SK-N-SH treated with all-trans-retinoic acid at 6 μM for 48 hours (cell line): Measurements from ENCODE around the gene ELOVL7.

Experiments used
- ATAC-seq: fragments of 200-7000 bp; cut with Tn5 transposase; 3 replicates; pipeline ENCODE4 v1.9.1; 2020; ENCODE audit warnings: mild to moderate bottlenecking, moderate library complexity
- ARNTL ChIP-seq: fragments of 450-650 bp; formaldehyde crosslinking; IDR thresholded peaks from 2 replicates; pipeline ENCODE4 v1.5.0; 2020; ENCODE audit warnings: low read depth, mild to moderate bottlenecking, moderate library complexity, borderline replicate concordance
- BACH2 ChIP-seq: fragments of 250-450 bp; sonication (Bioruptor Pico); IDR thresholded peaks from 2 replicates; pipeline ENCODE4 v1.9.0; 2021; ENCODE audit warnings: mild to moderate bottlenecking, borderline replicate concordance
- CREB5 ChIP-seq: fragments of 250-450 bp; sonication (Bioruptor Pico); IDR thresholded peaks from 2 replicates; pipeline ENCODE4 v1.5.1; 2020; ENCODE audit warnings: low read depth, mild to moderate bottlenecking, moderate library complexity
- CSDC2 ChIP-seq: fragments of 250-450 bp; sonication (Bioruptor Pico); IDR thresholded peaks from 2 replicates; pipeline ENCODE4 v1.5.0; 2020; ENCODE audit warnings: mild to moderate bottlenecking, moderate library complexity
- ESRRG ChIP-seq: fragments of 250-450 bp; sonication (Bioruptor Pico); IDR thresholded peaks from 2 replicates; pipeline ENCODE4 v1.6.1; 2021; ENCODE audit warnings: mild to moderate bottlenecking
- OSR1 ChIP-seq: fragments of 250-450 bp; sonication (Bioruptor Pico); IDR thresholded peaks from 2 replicates; pipeline ENCODE4 v1.8.0; 2022; ENCODE audit warnings: moderate library complexity, mild to moderate bottlenecking, inconsistent platforms
- POU6F1 ChIP-seq: fragments of 250-450 bp; sonication (Bioruptor Pico); IDR thresholded peaks from 2 replicates; pipeline ENCODE4 v1.8.0; 2021; ENCODE audit warnings: low read depth, mild to moderate bottlenecking, moderate library complexity, borderline replicate concordance
- PPARA ChIP-seq: fragments of 250-450 bp; sonication (Bioruptor Pico); IDR thresholded peaks from 2 replicates; pipeline ENCODE4 v1.5.0; 2020; ENCODE audit warnings: mild to moderate bottlenecking, borderline replicate concordance
- RARB ChIP-seq: fragments of 250-450 bp; sonication (Bioruptor Pico); IDR thresholded peaks from 2 replicates; pipeline ENCODE4 v1.8.0; 2021; ENCODE audit warnings: mild to moderate bottlenecking, moderate library complexity
- SNAI2 ChIP-seq: fragments of 250-450 bp; sonication (Bioruptor Pico); IDR thresholded peaks from 2 replicates; pipeline ENCODE4 v1.5.0; 2020; ENCODE audit warnings: mild to moderate bottlenecking, moderate library complexity
- TCF4 ChIP-seq: fragments of 250-450 bp; sonication (Bioruptor Pico); IDR thresholded peaks from 2 replicates; pipeline ENCODE4 v1.8.0; 2021; ENCODE audit warnings: mild to moderate bottlenecking, moderate library complexity, borderline replicate concordance
- TOX ChIP-seq: fragments of 250-450 bp; sonication (Bioruptor Pico); IDR thresholded peaks from 2 replicates; pipeline ENCODE4 v1.8.0; 2021; ENCODE audit warnings: mild to moderate bottlenecking, moderate library complexity, borderline replicate concordance
- TSHZ2 ChIP-seq: fragments of 250-450 bp; sonication (Bioruptor Pico); IDR thresholded peaks from 2 replicates; pipeline ENCODE4 v1.5.0; 2020; ENCODE audit warnings: mild to moderate bottlenecking, moderate library complexity
- ZC3H10 ChIP-seq: fragments of 250-450 bp; sonication (Bioruptor Pico); IDR thresholded peaks from 2 replicates; pipeline ENCODE4 v1.5.1; 2021; ENCODE audit warnings: mild to moderate bottlenecking, moderate library complexity
- ZFP3 ChIP-seq: fragments of 250-450 bp; sonication (Bioruptor Pico); IDR thresholded peaks from 2 replicates; pipeline ENCODE4 v1.5.0; 2020; ENCODE audit warnings: mild to moderate bottlenecking, moderate library complexity
- ZFP30 ChIP-seq: fragments of 450-650 bp; formaldehyde crosslinking; IDR thresholded peaks from 2 replicates; pipeline ENCODE4 v1.5.0; 2022; ENCODE audit warnings: mild to moderate bottlenecking, moderate library complexity
- ZNF565 ChIP-seq: fragments of 450-650 bp; formaldehyde crosslinking; conservative IDR thresholded peaks from 2 replicates; pipeline ENCODE4 v1.5.0; 2020; ENCODE audit warnings: low read depth, mild to moderate bottlenecking, moderate library complexity
- ZNF70 ChIP-seq: fragments of 450-650 bp; formaldehyde crosslinking; IDR thresholded peaks from 2 replicates; pipeline ENCODE4 v1.5.0; 2020; ENCODE audit warnings: mild to moderate bottlenecking, moderate library complexity
- ZNF8 ChIP-seq: fragments of 450-650 bp; formaldehyde crosslinking; IDR thresholded peaks from 2 replicates; pipeline ENCODE4 v1.5.0; 2020; ENCODE audit warnings: mild to moderate bottlenecking, moderate library complexity
- TF ChIP-seq, protein P1 (sequence below): fragments of 250-450 bp; sonication (Bioruptor Pico); IDR thresholded peaks from 2 replicates; pipeline ENCODE4 v1.8.0; 2020; ENCODE audit warnings: mild to moderate bottlenecking, moderate library complexity, borderline replicate concordance
- TF ChIP-seq, protein P2 (sequence below): fragments of 250-450 bp; sonication (Bioruptor Pico); IDR thresholded peaks from 2 replicates; pipeline ENCODE4 v1.5.1; 2021; ENCODE audit warnings: mild to moderate bottlenecking, moderate library complexity

ELOVL7 gene

GRCh38 chr5:60794691-60795090 lies 49.4 kb downstream of the ELOVL7 start:
- TF ChIP-seq RARB (CRISPR knock-in tag) (no peak), ZNF565 (CRISPR knock-in tag) (no peak), POU6F1 (CRISPR knock-in tag) (no peak), PPARA (no peak), ZFP30 (no peak), SNAI2 (CRISPR knock-in tag) (no peak), ZC3H10 (CRISPR knock-in tag) (no peak)
- TF ChIP-seq, protein P1, sequence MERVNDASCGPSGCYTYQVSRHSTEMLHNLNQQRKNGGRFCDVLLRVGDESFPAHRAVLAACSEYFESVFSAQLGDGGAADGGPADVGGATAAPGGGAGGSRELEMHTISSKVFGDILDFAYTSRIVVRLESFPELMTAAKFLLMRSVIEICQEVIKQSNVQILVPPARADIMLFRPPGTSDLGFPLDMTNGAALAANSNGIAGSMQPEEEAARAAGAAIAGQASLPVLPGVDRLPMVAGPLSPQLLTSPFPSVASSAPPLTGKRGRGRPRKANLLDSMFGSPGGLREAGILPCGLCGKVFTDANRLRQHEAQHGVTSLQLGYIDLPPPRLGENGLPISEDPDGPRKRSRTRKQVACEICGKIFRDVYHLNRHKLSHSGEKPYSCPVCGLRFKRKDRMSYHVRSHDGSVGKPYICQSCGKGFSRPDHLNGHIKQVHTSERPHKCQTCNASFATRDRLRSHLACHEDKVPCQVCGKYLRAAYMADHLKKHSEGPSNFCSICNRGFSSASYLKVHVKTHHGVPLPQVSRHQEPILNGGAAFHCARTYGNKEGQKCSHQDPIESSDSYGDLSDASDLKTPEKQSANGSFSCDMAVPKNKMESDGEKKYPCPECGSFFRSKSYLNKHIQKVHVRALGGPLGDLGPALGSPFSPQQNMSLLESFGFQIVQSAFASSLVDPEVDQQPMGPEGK, result no peak
- TF ChIP-seq, protein P2, sequence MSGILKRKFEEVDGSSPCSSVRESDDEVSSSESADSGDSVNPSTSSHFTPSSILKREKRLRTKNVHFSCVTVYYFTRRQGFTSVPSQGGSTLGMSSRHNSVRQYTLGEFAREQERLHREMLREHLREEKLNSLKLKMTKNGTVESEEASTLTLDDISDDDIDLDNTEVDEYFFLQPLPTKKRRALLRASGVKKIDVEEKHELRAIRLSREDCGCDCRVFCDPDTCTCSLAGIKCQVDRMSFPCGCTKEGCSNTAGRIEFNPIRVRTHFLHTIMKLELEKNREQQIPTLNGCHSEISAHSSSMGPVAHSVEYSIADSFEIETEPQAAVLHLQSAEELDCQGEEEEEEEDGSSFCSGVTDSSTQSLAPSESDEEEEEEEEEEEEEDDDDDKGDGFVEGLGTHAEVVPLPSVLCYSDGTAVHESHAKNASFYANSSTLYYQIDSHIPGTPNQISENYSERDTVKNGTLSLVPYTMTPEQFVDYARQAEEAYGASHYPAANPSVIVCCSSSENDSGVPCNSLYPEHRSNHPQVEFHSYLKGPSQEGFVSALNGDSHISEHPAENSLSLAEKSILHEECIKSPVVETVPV, result no peak
- TF ChIP-seq, all 23 proteins: peak for 0
- ATAC-seq, result no peak

GRCh38 chr5:60792438-60792837 lies 51.6 kb downstream of the ELOVL7 start:
- TF ChIP-seq RARB (CRISPR knock-in tag), result no peak
- no peak for TF ChIP-seq ZNF70 (CRISPR knock-in tag)
- no peak for TF ChIP-seq PPARA
- TF ChIP-seq CREB5 (CRISPR knock-in tag), result no peak
- no peak for TF ChIP-seq ARNTL (CRISPR knock-in tag)
- no peak for TF ChIP-seq OSR1
- no peak for TF ChIP-seq TSHZ2 (CRISPR knock-in tag)
- no peak for TF ChIP-seq TOX (CRISPR knock-in tag)
- TF ChIP-seq BACH2, result no peak
- TF ChIP-seq TCF4 (CRISPR knock-in tag), result no peak
- no peak for TF ChIP-seq SNAI2 (CRISPR knock-in tag)
- no peak for TF ChIP-seq ZFP3 (CRISPR knock-in tag)
- TF ChIP-seq ESRRG, result no peak
- TF ChIP-seq, protein P2, result no peak
- no peak for TF ChIP-seq CSDC2 (CRISPR knock-in tag)
- TF ChIP-seq ZFP30, result no peak
- TF ChIP-seq, all 23 proteins: peak for 0
- ATAC-seq, result no peak

GRCh38 chr5:60789551-60789950 lies 54.5 kb downstream of the ELOVL7 start:
- ATAC-seq, result no peak
- TF ChIP-seq ZNF70 (CRISPR knock-in tag) (no peak), ZNF8 (no peak), TSHZ2 (CRISPR knock-in tag) (no peak), ZNF565 (CRISPR knock-in tag) (no peak), OSR1 (no peak), POU6F1 (CRISPR knock-in tag) (no peak), ZFP30 (no peak), ZFP3 (CRISPR knock-in tag) (no peak), PPARA (no peak)
